ENCODE results near the gene AGBL3. TPM values are rescaled to one million over a fixed set of nuclear protein-coding genes. Genes with fewer than 3 reads are reported as not detected.

Gene AGBL3
- total RNA-seq, 1 donor from 2014 or later = 0.91 TPM

DNA sequence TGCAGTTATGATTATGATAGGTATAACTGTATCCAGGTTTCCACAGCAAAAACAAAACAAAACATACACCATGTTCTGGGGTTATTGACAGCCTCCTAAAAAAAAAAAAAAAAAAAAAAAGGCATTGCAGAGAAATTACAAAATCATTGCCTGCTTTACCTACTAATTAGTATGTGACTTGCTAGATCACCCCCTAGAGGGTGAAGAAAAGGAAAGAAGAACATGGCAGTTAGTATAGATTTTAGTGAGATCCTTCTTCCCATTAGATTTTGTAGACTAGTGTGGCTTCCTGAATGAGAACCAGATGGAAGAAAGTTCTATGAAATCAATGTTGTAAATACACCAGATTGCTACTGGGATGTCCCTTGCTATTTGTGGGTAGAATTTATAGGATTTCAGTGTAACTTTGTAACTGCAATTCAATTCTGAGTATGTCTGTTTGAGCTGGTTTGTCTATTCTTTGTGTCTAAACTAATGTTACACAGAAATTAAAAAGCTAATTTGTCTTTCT, 24.0 kb upstream of the AGBL3 start:
- H3K4me1 Mint-ChIP-seq (ENCODE audit: low read depth, unreplicated experiment) = peaks cover 16% of the 10 kb centered on the region
- no peaks in the 10 kb centered on the region for H3K9me3 ChIP-seq (ENCODE audit: insufficient read depth, low read depth, low read length)
- peaks cover 88% of the 10 kb centered on the region for H3K36me3 ChIP-seq (ENCODE audit: insufficient read depth, low read length)
- no peaks in the 10 kb centered on the region for H3K27me3 Mint-ChIP-seq (ENCODE audit: low read depth, unreplicated experiment)
- FAIRE-seq (no peak), DNase-seq (ENCODE audit: low read depth) (no peak)
- no peak overlapping the region for H2AFZ ChIP-seq (ENCODE audit: low read depth, low read length)
- H4K20me1 ChIP-seq (ENCODE audit: insufficient read depth, low read length) = peaks cover 45% of the 10 kb centered on the region
- no peak overlapping the region for H3K9ac ChIP-seq (ENCODE audit: low read length)
- no peaks in the 10 kb centered on the region for H3K9me3 Mint-ChIP-seq (ENCODE audit: unreplicated experiment)
- H3K27me3 ChIP-seq (ENCODE audit: insufficient read depth, low read length) = no peaks in the 10 kb centered on the region
- H3K4me2 ChIP-seq (ENCODE audit: low read length) = no peak overlapping the region
- H3K4me3 ChIP-seq (ENCODE audit: insufficient read depth, low read depth, low read length) = no peak overlapping the region
- H3K4me1 ChIP-seq (ENCODE audit: insufficient read depth, low read length) = no peaks in the 10 kb centered on the region
- peak overlapping the region; percentile 85 for H3K27ac Mint-ChIP-seq (ENCODE audit: unreplicated experiment)
- no peak for TF ChIP-seq EZH2 (IDR thresholded peaks at IDR 0.05; ENCODE audit: insufficient read depth, low read length)
- TF ChIP-seq, protein P1, sequence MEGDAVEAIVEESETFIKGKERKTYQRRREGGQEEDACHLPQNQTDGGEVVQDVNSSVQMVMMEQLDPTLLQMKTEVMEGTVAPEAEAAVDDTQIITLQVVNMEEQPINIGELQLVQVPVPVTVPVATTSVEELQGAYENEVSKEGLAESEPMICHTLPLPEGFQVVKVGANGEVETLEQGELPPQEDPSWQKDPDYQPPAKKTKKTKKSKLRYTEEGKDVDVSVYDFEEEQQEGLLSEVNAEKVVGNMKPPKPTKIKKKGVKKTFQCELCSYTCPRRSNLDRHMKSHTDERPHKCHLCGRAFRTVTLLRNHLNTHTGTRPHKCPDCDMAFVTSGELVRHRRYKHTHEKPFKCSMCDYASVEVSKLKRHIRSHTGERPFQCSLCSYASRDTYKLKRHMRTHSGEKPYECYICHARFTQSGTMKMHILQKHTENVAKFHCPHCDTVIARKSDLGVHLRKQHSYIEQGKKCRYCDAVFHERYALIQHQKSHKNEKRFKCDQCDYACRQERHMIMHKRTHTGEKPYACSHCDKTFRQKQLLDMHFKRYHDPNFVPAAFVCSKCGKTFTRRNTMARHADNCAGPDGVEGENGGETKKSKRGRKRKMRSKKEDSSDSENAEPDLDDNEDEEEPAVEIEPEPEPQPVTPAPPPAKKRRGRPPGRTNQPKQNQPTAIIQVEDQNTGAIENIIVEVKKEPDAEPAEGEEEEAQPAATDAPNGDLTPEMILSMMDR (IDR thresholded peaks at IDR 0.05; ENCODE audit: insufficient read depth, low read depth, low read length) = no peak
- H3K4me3 Mint-ChIP-seq (ENCODE audit: unreplicated experiment) = no peak overlapping the region
- no peak overlapping the region for H3K27ac ChIP-seq (ENCODE audit: low read depth, low read length)
- H3K36me3 Mint-ChIP-seq (ENCODE audit: low read depth, unreplicated experiment) = peaks cover 21% of the 10 kb centered on the region
- peaks cover 2% of the 10 kb centered on the region for H3K79me2 ChIP-seq (ENCODE audit: insufficient read depth, low read length)

DNA sequence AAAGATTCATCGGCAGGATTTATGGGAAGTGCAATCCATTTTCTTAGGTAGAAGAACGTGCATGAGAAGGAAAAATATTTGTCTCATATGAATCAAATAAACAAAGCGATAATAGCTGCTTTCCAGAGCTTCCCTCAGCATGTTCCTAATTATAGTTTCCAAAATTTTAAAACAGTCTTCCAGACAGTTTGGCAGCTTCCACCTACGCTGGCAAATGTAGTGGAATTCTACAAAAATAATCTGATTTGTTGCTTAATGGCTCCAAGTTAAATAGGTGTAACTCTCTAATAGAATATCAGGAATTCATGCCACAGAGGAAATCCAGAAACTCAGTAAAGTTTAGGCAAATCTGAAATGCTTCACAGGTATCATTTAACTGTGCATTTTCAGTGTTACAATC, 23.3 kb upstream of the AGBL3 start:
- H3K4me1 Mint-ChIP-seq (ENCODE audit: low read depth, unreplicated experiment) = peaks cover 16% of the 10 kb centered on the region
- TF ChIP-seq, protein P1 (IDR thresholded peaks at IDR 0.05; ENCODE audit: insufficient read depth, low read depth, low read length) = no peak
- TF ChIP-seq EZH2 (IDR thresholded peaks at IDR 0.05; ENCODE audit: insufficient read depth, low read length) = no peak
- H3K36me3 Mint-ChIP-seq (ENCODE audit: low read depth, unreplicated experiment) = peaks cover 21% of the 10 kb centered on the region
- no peak overlapping the region for H3K4me3 Mint-ChIP-seq (ENCODE audit: unreplicated experiment)
- Histone ChIP-seq H3K4me2 (ENCODE audit: low read length) (no peak overlapping the region), H4K20me1 (ENCODE audit: insufficient read depth, low read length) (peaks cover 43% of the 10 kb centered on the region), H3K27me3 (ENCODE audit: insufficient read depth, low read length) (no peaks in the 10 kb centered on the region), H2AFZ (ENCODE audit: low read depth, low read length) (no peak overlapping the region), H3K27ac (ENCODE audit: low read depth, low read length) (no peak overlapping the region), H3K9me3 (ENCODE audit: insufficient read depth, low read depth, low read length) (no peaks in the 10 kb centered on the region), H3K79me2 (ENCODE audit: insufficient read depth, low read length) (no peaks in the 10 kb centered on the region), H3K4me3 (ENCODE audit: insufficient read depth, low read depth, low read length) (no peak overlapping the region), H3K36me3 (ENCODE audit: insufficient read depth, low read length) (peaks cover 88% of the 10 kb centered on the region), H3K9ac (ENCODE audit: low read length) (no peak overlapping the region), H3K4me1 (ENCODE audit: insufficient read depth, low read length) (no peaks in the 10 kb centered on the region)
- peak overlapping the region; percentile 85 for H3K27ac Mint-ChIP-seq (ENCODE audit: unreplicated experiment)
- H3K27me3 Mint-ChIP-seq (ENCODE audit: low read depth, unreplicated experiment) = no peaks in the 10 kb centered on the region
- no peak for FAIRE-seq
- DNase-seq (ENCODE audit: low read depth) = no peak
- no peaks in the 10 kb centered on the region for H3K9me3 Mint-ChIP-seq (ENCODE audit: unreplicated experiment)

DNA sequence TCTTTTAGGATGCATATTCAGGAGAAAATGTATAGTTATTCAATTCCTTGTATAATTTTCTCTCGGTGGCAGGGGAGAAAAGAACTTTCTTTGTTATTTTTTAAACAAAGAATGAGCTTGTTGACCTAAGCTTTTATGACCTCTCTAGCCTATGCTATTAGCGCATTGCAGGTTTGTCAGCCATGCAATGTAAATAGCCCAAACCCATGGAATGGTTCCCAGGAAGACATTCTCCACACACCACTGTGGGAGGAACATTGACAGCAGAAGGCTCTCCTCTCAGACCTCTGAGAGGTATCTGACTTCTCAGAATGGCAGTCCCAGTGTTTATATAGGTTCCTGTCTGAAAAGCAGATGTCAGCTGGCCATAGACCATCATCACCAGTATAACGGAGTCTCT, 19.6 kb upstream of the AGBL3 start:
- Histone ChIP-seq H3K4me2 (ENCODE audit: low read length) (no peak overlapping the region), H3K4me1 (ENCODE audit: insufficient read depth, low read length) (no peaks in the 10 kb centered on the region), H3K27me3 (ENCODE audit: insufficient read depth, low read length) (no peaks in the 10 kb centered on the region), H3K9ac (ENCODE audit: low read length) (no peak overlapping the region), H4K20me1 (ENCODE audit: insufficient read depth, low read length) (peaks cover 28% of the 10 kb centered on the region), H3K27ac (ENCODE audit: low read depth, low read length) (no peak overlapping the region), H3K9me3 (ENCODE audit: insufficient read depth, low read depth, low read length) (no peaks in the 10 kb centered on the region), H2AFZ (ENCODE audit: low read depth, low read length) (no peak overlapping the region), H3K79me2 (ENCODE audit: insufficient read depth, low read length) (no peaks in the 10 kb centered on the region), H3K36me3 (ENCODE audit: insufficient read depth, low read length) (peaks cover 76% of the 10 kb centered on the region), H3K4me3 (ENCODE audit: insufficient read depth, low read depth, low read length) (no peak overlapping the region)
- peaks cover 10% of the 10 kb centered on the region for H3K4me1 Mint-ChIP-seq (ENCODE audit: low read depth, unreplicated experiment)
- no peaks in the 10 kb centered on the region for H3K27me3 Mint-ChIP-seq (ENCODE audit: low read depth, unreplicated experiment)
- H3K36me3 Mint-ChIP-seq (ENCODE audit: low read depth, unreplicated experiment) = peaks cover 17% of the 10 kb centered on the region
- peak overlapping the region; percentile 36 for H3K27ac Mint-ChIP-seq (ENCODE audit: unreplicated experiment)
- TF ChIP-seq EZH2 (IDR thresholded peaks at IDR 0.05; ENCODE audit: insufficient read depth, low read length) = no peak
- TF ChIP-seq, protein P1 (IDR thresholded peaks at IDR 0.05; ENCODE audit: insufficient read depth, low read depth, low read length) = no peak
- H3K9me3 Mint-ChIP-seq (ENCODE audit: unreplicated experiment) = no peaks in the 10 kb centered on the region
- no peak for FAIRE-seq
- H3K4me3 Mint-ChIP-seq (ENCODE audit: unreplicated experiment) = no peak overlapping the region
- no peak for DNase-seq (ENCODE audit: low read depth)

All from astrocyte (in vitro differentiated cells and primary cell).